ENCODE measurements around the gene PITPNC1.

DNA sequence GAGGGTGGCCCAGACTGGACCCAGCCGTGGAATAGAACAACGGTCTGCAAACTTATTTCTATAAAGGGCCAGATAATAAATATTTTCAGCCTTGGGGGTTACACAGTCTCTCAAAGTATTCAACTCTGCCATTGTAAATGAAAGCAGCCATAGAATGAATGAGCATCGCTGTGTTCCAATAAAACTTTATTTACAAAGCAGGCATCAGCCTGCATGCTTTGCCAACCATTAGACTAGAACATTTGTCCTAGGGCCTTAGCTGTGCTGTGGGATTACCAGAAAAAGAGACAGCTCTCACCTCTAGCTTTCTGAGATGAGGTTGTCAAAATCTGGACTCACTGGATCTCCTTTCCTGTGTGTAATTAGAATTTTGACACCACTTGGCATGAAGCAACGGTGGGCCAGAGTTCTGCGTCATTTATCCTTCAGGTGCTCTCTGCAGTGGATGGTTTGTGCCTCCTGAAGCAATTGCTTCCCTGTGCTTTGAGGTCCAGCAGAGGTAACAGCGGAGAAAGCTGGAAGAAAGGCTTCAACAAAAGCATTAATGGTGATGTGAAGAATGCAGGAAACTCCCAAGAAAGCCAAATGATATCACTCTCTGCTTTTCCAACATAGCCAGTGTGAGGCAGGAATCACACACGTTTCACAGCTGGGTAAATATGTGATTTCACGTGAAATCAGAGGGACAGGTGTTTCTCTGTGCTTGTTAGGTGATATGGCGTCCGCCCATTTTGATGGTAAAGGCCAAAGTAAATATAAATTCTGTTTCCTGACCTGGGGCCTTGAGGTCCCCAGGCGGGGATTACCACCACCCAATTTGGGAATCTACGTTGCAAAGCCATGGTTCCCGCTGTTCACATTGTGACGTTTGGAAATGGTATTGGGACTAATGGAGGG, 148.4 kb downstream of the PITPNC1 start:
- TF ChIP-seq, protein P1, sequence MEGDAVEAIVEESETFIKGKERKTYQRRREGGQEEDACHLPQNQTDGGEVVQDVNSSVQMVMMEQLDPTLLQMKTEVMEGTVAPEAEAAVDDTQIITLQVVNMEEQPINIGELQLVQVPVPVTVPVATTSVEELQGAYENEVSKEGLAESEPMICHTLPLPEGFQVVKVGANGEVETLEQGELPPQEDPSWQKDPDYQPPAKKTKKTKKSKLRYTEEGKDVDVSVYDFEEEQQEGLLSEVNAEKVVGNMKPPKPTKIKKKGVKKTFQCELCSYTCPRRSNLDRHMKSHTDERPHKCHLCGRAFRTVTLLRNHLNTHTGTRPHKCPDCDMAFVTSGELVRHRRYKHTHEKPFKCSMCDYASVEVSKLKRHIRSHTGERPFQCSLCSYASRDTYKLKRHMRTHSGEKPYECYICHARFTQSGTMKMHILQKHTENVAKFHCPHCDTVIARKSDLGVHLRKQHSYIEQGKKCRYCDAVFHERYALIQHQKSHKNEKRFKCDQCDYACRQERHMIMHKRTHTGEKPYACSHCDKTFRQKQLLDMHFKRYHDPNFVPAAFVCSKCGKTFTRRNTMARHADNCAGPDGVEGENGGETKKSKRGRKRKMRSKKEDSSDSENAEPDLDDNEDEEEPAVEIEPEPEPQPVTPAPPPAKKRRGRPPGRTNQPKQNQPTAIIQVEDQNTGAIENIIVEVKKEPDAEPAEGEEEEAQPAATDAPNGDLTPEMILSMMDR (IDR thresholded peaks at IDR 0.05) = no peak
- TF ChIP-seq POLR2A (IDR thresholded peaks at IDR 0.05) = no peak

Data from adrenal gland (tissue), 5 donors.